ENCODE results near the gene TMCC1.
A peak's percentile ranks its signal among the peaks of the same experiment; 100 is the strongest.
"Not testable (repeated sequence)": the region's sequence is repeated elsewhere in the genome, so short reads cannot be mapped to it uniquely, and the experiment has no call there.

The TMCC1 gene

GRCh38 chr3:129892486-129892856, 1.0 kb downstream of the TMCC1 start:
- DNase-seq, result peak; percentile 25

- DNase-seq, result no peak
Measured at GRCh38 chr3:129890891-129891290, 2.6 kb downstream of the TMCC1 start.

GRCh38 chr3:129890125-129890524, 3.4 kb downstream of the TMCC1 start:
- no peak for DNase-seq

GRCh38 chr3:129888771-129889170, 4.7 kb downstream of the TMCC1 start:
- no peak for DNase-seq

- no peak for DNase-seq
Measured at GRCh38 chr3:129881261-129881660, 12.2 kb downstream of the TMCC1 start.

GRCh38 chr3:129878355-129878754, 15.2 kb downstream of the TMCC1 start:
- DNase-seq, result no peak

GRCh38 chr3:129874479-129874878, 19.0 kb downstream of the TMCC1 start:
- not testable (repeated sequence) for DNase-seq

- DNase-seq, result no peak
Measured at GRCh38 chr3:129868912-129869311, 24.6 kb downstream of the TMCC1 start.

- DNase-seq, result no peak
Measured at GRCh38 chr3:129867506-129868124, 25.9 kb downstream of the TMCC1 start.

- DNase-seq, result no peak
Measured at GRCh38 chr3:129865806-129866205, 27.7 kb downstream of the TMCC1 start.

GRCh38 chr3:129864519-129864918, 29.0 kb downstream of the TMCC1 start:
- DNase-seq, result no peak

- DNase-seq, result no peak
Measured at GRCh38 chr3:129859272-129859671, 34.2 kb downstream of the TMCC1 start.

GRCh38 chr3:129857899-129858298, 35.6 kb downstream of the TMCC1 start:
- DNase-seq, result no peak

GRCh38 chr3:129856790-129857189, 36.7 kb downstream of the TMCC1 start:
- not testable (repeated sequence) for DNase-seq

GRCh38 chr3:129855832-129856419, 37.6 kb downstream of the TMCC1 start:
- DNase-seq, result no peak

GRCh38 chr3:129855170-129855831, 38.2 kb downstream of the TMCC1 start:
- DNase-seq, result no peak

- DNase-seq, result no peak
Measured at GRCh38 chr3:129854460-129854859, 39.1 kb downstream of the TMCC1 start.

- DNase-seq, result no peak
Measured at GRCh38 chr3:129845956-129846355, 47.6 kb downstream of the TMCC1 start.

- no peak for DNase-seq
Measured at GRCh38 chr3:129840707-129841360, 52.7 kb downstream of the TMCC1 start.

- DNase-seq, result no peak
Measured at GRCh38 chr3:129838086-129838485, 55.4 kb downstream of the TMCC1 start.

- no peak for DNase-seq
Measured at GRCh38 chr3:129837065-129837642, 56.4 kb downstream of the TMCC1 start.

GRCh38 chr3:129836381-129837064, 57.0 kb downstream of the TMCC1 start:
- DNase-seq, result no peak

GRCh38 chr3:129835198-129835597, 58.3 kb downstream of the TMCC1 start:
- no peak for DNase-seq
